HUES6 (cell line): Measurements from ENCODE around the gene SYCE3.
"Not testable (repeated sequence)": the region's sequence is repeated elsewhere in the genome, so short reads cannot be mapped to it uniquely, and the experiment has no call there.

ENCODE experiments used
- H3K27ac ChIP-seq: 2 replicates; pipeline ENCODE4 v1.7.0; 2013; ENCODE audit warnings: low read depth, mild to moderate bottlenecking, low read length, inconsistent platforms
- H3K27me3 ChIP-seq: 2 replicates; pipeline ENCODE4 v1.6.1; 2013; ENCODE audit warnings: low read length; ENCODE audit not compliant: control insufficient read depth, insufficient read depth
- H3K36me3 ChIP-seq: 2 replicates; pipeline ENCODE4 v1.6.1; 2013; ENCODE audit warnings: low read length; ENCODE audit not compliant: control insufficient read depth, insufficient read depth
- H3K4me1 ChIP-seq: 2 replicates; pipeline ENCODE4 v1.6.1; 2013; ENCODE audit warnings: low read length; ENCODE audit not compliant: control insufficient read depth, insufficient read depth
- H3K4me3 ChIP-seq: 2 replicates; pipeline ENCODE4 v1.5.1; 2013; ENCODE audit warnings: low read depth, low read length
- H3K9ac ChIP-seq: one replicate; pipeline ENCODE4 v1.6.1; 2013; ENCODE audit warnings: mild to moderate bottlenecking, low read length
- H3K9me3 ChIP-seq: 2 replicates; pipeline ENCODE4 v1.6.1; 2013; ENCODE audit warnings: low read depth, low read length; ENCODE audit not compliant: control insufficient read depth, insufficient read depth

Gene SYCE3

GRCh38 chr22:50522208-50522805, 40.4 kb downstream of the SYCE3 start:
- Histone ChIP-seq H3K4me1 (peaks cover 6% of the 10 kb centered on the region; the same call in 1 of the 2 replicates), H3K9ac (no peak overlapping the region), H3K9me3 (no peaks in the 10 kb centered on the region), H3K27me3 (peaks cover 8% of the 10 kb centered on the region), H3K27ac (no peak overlapping the region), H3K36me3 (peaks cover 55% of the 10 kb centered on the region), H3K4me3 (no peak overlapping the region)

GRCh38 chr22:50521710-50522109, 41.0 kb downstream of the SYCE3 start:
- H3K4me1 ChIP-seq: peaks cover 3% of the 10 kb centered on the region; the same call in 1 of the 2 replicates
- H3K36me3 ChIP-seq: peaks cover 60% of the 10 kb centered on the region
- H3K27ac ChIP-seq: no peak overlapping the region
- peaks cover 3% of the 10 kb centered on the region; the same call in 1 of the 2 replicates for H3K27me3 ChIP-seq
- no peaks in the 10 kb centered on the region for H3K9me3 ChIP-seq
- H3K4me3 ChIP-seq: no peak overlapping the region
- H3K9ac ChIP-seq: no peak overlapping the region

- H3K4me3 ChIP-seq: no peak overlapping the region
- peaks cover 66% of the 10 kb centered on the region for H3K36me3 ChIP-seq
- H3K27ac ChIP-seq: no peak overlapping the region
- no peaks in the 10 kb centered on the region for H3K4me1 ChIP-seq
- H3K27me3 ChIP-seq: no peaks in the 10 kb centered on the region
- no peaks in the 10 kb centered on the region for H3K9me3 ChIP-seq
- no peak overlapping the region for H3K9ac ChIP-seq
These were observed 41.8 kb downstream of the SYCE3 start for GRCh38 chr22:50520826-50521453.

- not testable (repeated sequence) for H3K4me1 ChIP-seq, H3K27me3 ChIP-seq, H3K27ac ChIP-seq, H3K4me3 ChIP-seq, H3K9ac ChIP-seq, H3K9me3 ChIP-seq
- peaks cover 66% of the 10 kb centered on the region for H3K36me3 ChIP-seq
These were observed 42.5 kb downstream of the SYCE3 start for GRCh38 chr22:50520184-50520583.

GRCh38 chr22:50519151-50519550, 43.6 kb downstream of the SYCE3 start:
- H3K27me3 ChIP-seq: no peaks in the 10 kb centered on the region
- H3K9ac ChIP-seq: no peak overlapping the region
- H3K27ac ChIP-seq: no peak overlapping the region
- H3K4me1 ChIP-seq: no peaks in the 10 kb centered on the region
- no peaks in the 10 kb centered on the region for H3K9me3 ChIP-seq
- no peak overlapping the region for H3K4me3 ChIP-seq
- H3K36me3 ChIP-seq: peaks cover 66% of the 10 kb centered on the region

GRCh38 chr22:50518606-50519005, 44.1 kb downstream of the SYCE3 start:
- no peaks in the 10 kb centered on the region for H3K9me3 ChIP-seq
- no peak overlapping the region for H3K4me3 ChIP-seq
- no peaks in the 10 kb centered on the region for H3K4me1 ChIP-seq
- no peaks in the 10 kb centered on the region for H3K27me3 ChIP-seq
- H3K27ac ChIP-seq: no peak overlapping the region
- H3K9ac ChIP-seq: no peak overlapping the region
- peaks cover 63% of the 10 kb centered on the region for H3K36me3 ChIP-seq

- Histone ChIP-seq H3K9me3 (no peaks in the 10 kb centered on the region), H3K27ac (no peak overlapping the region), H3K36me3 (peaks cover 54% of the 10 kb centered on the region), H3K4me1 (no peaks in the 10 kb centered on the region), H3K27me3 (no peaks in the 10 kb centered on the region), H3K4me3 (no peak overlapping the region), H3K9ac (no peak overlapping the region)
These were observed 45.0 kb downstream of the SYCE3 start for GRCh38 chr22:50517495-50518260.

GRCh38 chr22:50516891-50517290, 45.8 kb downstream of the SYCE3 start:
- Histone ChIP-seq H3K4me3 (no peak overlapping the region), H3K4me1 (no peaks in the 10 kb centered on the region), H3K9me3 (no peaks in the 10 kb centered on the region), H3K36me3 (peaks cover 47% of the 10 kb centered on the region), H3K27ac (no peak overlapping the region), H3K27me3 (no peaks in the 10 kb centered on the region), H3K9ac (no peak overlapping the region)

- Histone ChIP-seq H3K9ac (no peak overlapping the region), H3K27me3 (no peaks in the 10 kb centered on the region), H3K27ac (no peak overlapping the region), H3K4me3 (no peak overlapping the region), H3K36me3 (peaks cover 38% of the 10 kb centered on the region), H3K4me1 (no peaks in the 10 kb centered on the region), H3K9me3 (no peaks in the 10 kb centered on the region)
These were observed 46.7 kb downstream of the SYCE3 start for GRCh38 chr22:50516068-50516467.

- Histone ChIP-seq H3K36me3 (peaks cover 20% of the 10 kb centered on the region), H3K4me3 (no peak overlapping the region), H3K9me3 (no peaks in the 10 kb centered on the region), H3K9ac (no peak overlapping the region), H3K27ac (no peak overlapping the region), H3K4me1 (0 out of 2 replicates have a peak, but pooled peaks cover 4% of the 10 kb centered on the region), H3K27me3 (no peaks in the 10 kb centered on the region)
These were observed 49.5 kb downstream of the SYCE3 start for GRCh38 chr22:50513175-50513574.

GRCh38 chr22:50508897-50509296, 53.8 kb downstream of the SYCE3 start:
- H3K9ac ChIP-seq: peak overlapping the region; percentile 99
- H3K27ac ChIP-seq: no peak overlapping the region
- H3K36me3 ChIP-seq: peaks cover 16% of the 10 kb centered on the region
- H3K4me1 ChIP-seq: peaks cover 17% of the 10 kb centered on the region
- peak overlapping the region; percentile 100 for H3K4me3 ChIP-seq
- H3K9me3 ChIP-seq: no peaks in the 10 kb centered on the region
- H3K27me3 ChIP-seq: no peaks in the 10 kb centered on the region
